Thyroid gland (tissue), 4 donors: ENCODE results near the gene PRKCA. TPM values are rescaled to one million over a fixed set of nuclear protein-coding genes. Genes with fewer than 3 reads are reported as not detected.
"Not testable (repeated sequence)": the region's sequence is repeated elsewhere in the genome, so short reads cannot be mapped to it uniquely, and the experiment has no call there.

ENCODE experiments used
- DNase-seq, 2 donors: peaks; one replicate each; pipeline ENCODE4 v3.0.0-alpha.2; 2019
- H3K27ac ChIP-seq, 3 donors: fragments of 200-600 bp; sonication (generic); 1 replicate in 2 of 3; 2 replicates in 1 of 3; pipeline ENCODE4 v1.5.1; 2016 to 2019; ENCODE audit warnings: mild to moderate bottlenecking in 1 of 3, moderate library complexity in 1 of 3
- H3K27me3 ChIP-seq: fragments of 200-600 bp; sonication (generic); one replicate; pipeline ENCODE4 v1.5.1; 2019
- H3K36me3 ChIP-seq, 2 donors: fragments of 200-600 bp; sonication (generic); one replicate each; pipeline ENCODE4 v1.5.1; 2016 to 2019
- H3K4me1 ChIP-seq, 2 donors: fragments of 200-600 bp; sonication (generic); one replicate each; pipeline ENCODE4 v1.5.1; 2017 to 2019
- H3K4me3 ChIP-seq, 3 donors: fragments of 200-600 bp; sonication (generic); replicated peaks in 1 of 3; 1 replicate in 2 of 3; 2 replicates in 1 of 3; pipeline ENCODE4 v1.5.1; 2016; ENCODE audit warnings: mild to moderate bottlenecking in 1 of 3
- H3K9me3 ChIP-seq: fragments of 200-600 bp; sonication (generic); one replicate; pipeline ENCODE4 v1.5.1; 2017
- CTCF ChIP-seq, 6 experiments: fragments of 200-600 bp in 3 of 6; fragments of 450-650 bp in 3 of 6; sonication (generic) in 3 of 6; IDR thresholded peaks; one replicate each; pipeline ENCODE4 v1.5.1; 2016 to 2019; ENCODE audit warnings: antibody characterized with exemption in 6 of 6, mild to moderate bottlenecking in 2 of 6, inconsistent platforms in 1 of 6, moderate library complexity in 1 of 6
- POLR2A ChIP-seq, 2 donors: fragments of 450-650 bp; IDR thresholded peaks; one replicate each; pipeline ENCODE4 v1.6.1; 2017; ENCODE audit warnings: antibody characterized with exemption in 2 of 2, mild to moderate bottlenecking in 2 of 2, moderate library complexity in 1 of 2
- WGBS, 2 donors: methylation state at CpG; one replicate each; pipeline ENCODE4 v1.1.5; 2017; 5-methylcytosine and 5-hydroxymethylcytosine counted together
- intact Hi-C: fragments of 100-400 bp; cut with DNase I; formaldehyde crosslinking; loops from one replicate; pipeline ENCODE4 v1.15.1; 2023
- total RNA-seq, 4 donors: library from RNA; depleted of rRNA; stranded (reverse); fragments of >200 nt; gene quantifications; one replicate each; pipeline ENCODE4 v1.2.3, GENCODE V29; 2016

PRKCA gene
- total RNA-seq, 4 donors from 2014 or later, result 6.7 to 24.2 (median 15.3) TPM

- DNase-seq, result no peak
- Histone ChIP-seq H3K36me3 (no peaks in the 10 kb centered on the region), H3K27me3 (no peaks in the 10 kb centered on the region), H3K27ac (no peak overlapping the region), H3K4me3 (no peak overlapping the region), H3K9me3 (no peaks in the 10 kb centered on the region), H3K4me1 (peaks cover 9 to 22% of the 10 kb centered on the region in 2 donors)
- intact Hi-C loops, result no loop called here
- WGBS, 2 donors, result 80% methylated on average over 1 of the region's 1 CpG
- TF ChIP-seq POLR2A (IDR thresholded peaks at IDR 0.05) (no peak), CTCF (IDR thresholded peaks at IDR 0.05) (no peak)
Observed at GRCh38 chr17:66339561-66339960, 37.1 kb downstream of the PRKCA start.

- TF ChIP-seq CTCF (IDR thresholded peaks at IDR 0.05) (no peak), POLR2A (IDR thresholded peaks at IDR 0.05) (no peak)
- Histone ChIP-seq H3K27ac (no peak overlapping the region), H3K36me3 (no peaks in the 10 kb centered on the region), H3K9me3 (no peaks in the 10 kb centered on the region), H3K4me1 (peaks cover 9 to 22% of the 10 kb centered on the region in 2 donors), H3K27me3 (no peaks in the 10 kb centered on the region), H3K4me3 (no peak overlapping the region)
- intact Hi-C loops, result no loop called here
- no peak for DNase-seq
- WGBS, 2 donors, result 76 to 91% methylated on average over 2 of the region's 2 CpGs
Observed at GRCh38 chr17:66340720-66341119, 38.3 kb downstream of the PRKCA start.

GRCh38 chr17:66341462-66341861 lies 39.0 kb downstream of the PRKCA start:
- WGBS, 2 donors, result 82 to 85% methylated on average over 4 of the region's 4 CpGs
- no peaks in the 10 kb centered on the region for H3K27me3 ChIP-seq
- H3K4me3 ChIP-seq, result no peak overlapping the region
- no peak for TF ChIP-seq POLR2A (IDR thresholded peaks at IDR 0.05)
- TF ChIP-seq CTCF (IDR thresholded peaks at IDR 0.05), result no peak
- H3K9me3 ChIP-seq, result no peaks in the 10 kb centered on the region
- no peak overlapping the region for H3K27ac ChIP-seq
- no peak for DNase-seq
- H3K4me1 ChIP-seq, result peaks cover 9 to 22% of the 10 kb centered on the region in 2 donors
- intact Hi-C loops, result no loop called here
- no peaks in the 10 kb centered on the region for H3K36me3 ChIP-seq

GRCh38 chr17:66342263-66342662 lies 39.9 kb downstream of the PRKCA start:
- H3K4me3 ChIP-seq, intact Hi-C loops, H3K9me3 ChIP-seq, DNase-seq, H3K36me3 ChIP-seq, H3K27me3 ChIP-seq, H3K27ac ChIP-seq: not testable (repeated sequence)
- peaks cover 9 to 22% of the 10 kb centered on the region in 2 donors for H3K4me1 ChIP-seq
- 94 to 100% methylated on average over 4 of the region's 4 CpGs for WGBS, 2 donors

- no peaks in the 10 kb centered on the region for H3K27me3 ChIP-seq
- H3K4me3 ChIP-seq, result no peak overlapping the region
- no peak overlapping the region for H3K27ac ChIP-seq
- no peak for DNase-seq
- H3K36me3 ChIP-seq, result no peaks in the 10 kb centered on the region
- intact Hi-C loops, result no loop called here
- WGBS, 2 donors, result 97 to 98% methylated on average over 3 of the region's 3 CpGs
- H3K4me1 ChIP-seq, result peaks cover 11 to 16% of the 10 kb centered on the region in 2 donors
- H3K9me3 ChIP-seq, result no peaks in the 10 kb centered on the region
- TF ChIP-seq POLR2A (IDR thresholded peaks at IDR 0.05) (no peak), CTCF (IDR thresholded peaks at IDR 0.05) (no peak)
Observed at GRCh38 chr17:66343531-66344078, 41.2 kb downstream of the PRKCA start.
